ENCODE results near the gene UAP1. TPM values are rescaled to one million over a fixed set of nuclear protein-coding genes. Genes with fewer than 3 reads are reported as not detected.

Gene UAP1
- 63.2 TPM for polyA plus RNA-seq
- long read RNA-seq, donor 1, partial matches to known transcripts: 0 of 5 reads
- long read RNA-seq, donor 1, other reads (novel, unspliced or antisense): 0 of 5 reads
- long read RNA-seq, donor 2, transcript UAP1-201 (11 exons, 2,377 nt): major isoform, 6 of 12 reads
- long read RNA-seq, donor 2, partial matches to known transcripts: 0 of 12 reads
- long read RNA-seq, donor 2, other reads (novel, unspliced or antisense): 0 of 12 reads
- long read RNA-seq, donor 3: 0 reads
- long read RNA-seq, donor 4, partial matches to known transcripts: 0 of 3 reads
- long read RNA-seq, donor 4, other reads (novel, unspliced or antisense): 0 of 3 reads
- long read RNA-seq, donor 5, transcript UAP1-201 (11 exons, 2,377 nt): major isoform, 6 of 12 reads
- long read RNA-seq, donor 5, partial matches to known transcripts: 0 of 12 reads
- long read RNA-seq, donor 5, other reads (novel, unspliced or antisense): 0 of 12 reads
- long read RNA-seq, donor 6, transcript UAP1-204 (10 exons, 2,294 nt): minor isoform, 7 of 25 reads
- long read RNA-seq, donor 6, transcript UAP1-201 (11 exons, 2,377 nt): major isoform, 8 of 25 reads
- long read RNA-seq, donor 6, partial matches to known transcripts: 5 of 25 reads
- long read RNA-seq, donor 6, other reads (novel, unspliced or antisense): 0 of 25 reads
- long read RNA-seq, donor 7, partial matches to known transcripts: 0 of 3 reads
- long read RNA-seq, donor 7, other reads (novel, unspliced or antisense): 0 of 3 reads
- long read RNA-seq, donor 8, transcript UAP1-201 (11 exons, 2,377 nt): major isoform, 5 of 25 reads
- long read RNA-seq, donor 8, transcript UAP1-204 (10 exons, 2,294 nt): major isoform, 5 of 25 reads
- long read RNA-seq, donor 8, partial matches to known transcripts: 14 of 25 reads
- long read RNA-seq, donor 8, other reads (novel, unspliced or antisense): 0 of 25 reads
- long read RNA-seq, donor 9, transcript UAP1-201 (11 exons, 2,377 nt): major isoform, 7 of 13 reads
- long read RNA-seq, donor 9, transcript UAP1-204 (10 exons, 2,294 nt): minor isoform, 6 of 13 reads
- long read RNA-seq, donor 9, partial matches to known transcripts: 0 of 13 reads
- long read RNA-seq, donor 9, other reads (novel, unspliced or antisense): 0 of 13 reads
- long read RNA-seq, donor 10, transcript UAP1-201 (11 exons, 2,377 nt): major isoform, 11 of 21 reads
- long read RNA-seq, donor 10, partial matches to known transcripts: 0 of 21 reads
- long read RNA-seq, donor 10, other reads (novel, unspliced or antisense): 5 of 21 reads
- long read RNA-seq, donor 11, transcript UAP1-201 (11 exons, 2,377 nt): major isoform, 7 of 14 reads
- long read RNA-seq, donor 11, transcript UAP1-204 (10 exons, 2,294 nt): minor isoform, 6 of 14 reads
- long read RNA-seq, donor 11, partial matches to known transcripts: 0 of 14 reads
- long read RNA-seq, donor 11, other reads (novel, unspliced or antisense): 0 of 14 reads

DNA sequence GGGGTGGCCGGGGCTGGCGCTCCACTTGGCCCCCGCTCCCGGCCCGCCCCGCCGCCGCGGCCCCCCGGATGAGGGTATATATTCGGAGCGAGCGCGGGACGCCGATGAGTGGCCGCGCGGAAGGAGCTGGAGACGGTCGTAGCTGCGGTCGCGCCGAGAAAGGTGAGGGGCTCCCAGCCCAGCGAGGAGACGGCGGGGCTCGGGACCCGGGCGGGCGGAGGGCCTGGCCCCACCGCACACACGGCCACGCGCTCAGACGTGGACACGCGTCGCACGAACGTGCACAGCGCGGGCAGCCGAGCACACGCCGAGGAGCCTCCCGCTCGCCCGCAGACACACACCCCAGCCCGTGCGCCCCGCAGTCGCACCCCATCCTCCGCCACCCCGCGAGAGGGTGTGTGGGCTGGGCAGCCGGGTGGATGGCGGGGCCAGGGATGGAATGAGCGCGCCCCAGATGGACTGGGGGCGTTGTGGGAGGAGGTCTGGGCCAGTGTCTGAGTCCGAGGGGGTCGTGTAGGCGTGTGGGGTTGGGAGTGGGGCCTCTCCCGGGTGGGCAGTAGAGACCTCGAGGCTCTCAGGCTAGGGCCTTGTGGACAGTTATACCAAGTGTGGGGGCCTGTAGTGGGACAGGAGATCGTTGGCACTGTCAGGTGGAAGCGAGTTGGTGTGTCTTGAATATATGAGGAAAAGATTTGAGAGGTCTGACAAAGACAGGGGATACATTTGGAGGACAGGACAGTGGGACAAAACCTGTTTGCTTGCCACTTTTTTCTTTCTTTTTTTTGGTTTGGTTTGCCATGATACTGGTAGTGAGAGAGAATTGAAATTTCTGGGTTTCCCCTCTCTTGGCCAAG lies at the start of gene UAP1:
UAP1 (plus strand) TSS at position 107 of the 854 bp plus-strand sequence. CDS start 4,347 bp downstream, outside the sequence.
- WGBS (ENCODE audit: insufficient coverage, low lambda C conversion rate): no CpG with 5 or more reads among the region's 69 CpGs
- H3K9me3 ChIP-seq (ENCODE audit: control insufficient read depth, low read depth, low read length): no peaks in the 10 kb centered on the region
- peak; percentile 24 to 71 for DNase-seq
- no peaks in the 10 kb centered on the region for H3K27me3 ChIP-seq (ENCODE audit: control insufficient read depth, insufficient read depth, low read length)
- peak within 1 kb of the TSS; percentile 94 for H3K27ac ChIP-seq (ENCODE audit: low read length)
- H3K4me1 ChIP-seq (ENCODE audit: control insufficient read depth, insufficient read depth, low read length): peaks cover 10% of the 10 kb centered on the region
- H3K4me3 ChIP-seq (ENCODE audit: low read length): peak within 1 kb of the TSS; percentile 90
- H3K36me3 ChIP-seq (ENCODE audit: control insufficient read depth, insufficient read depth, low read length): peaks cover 6% of the 10 kb centered on the region

DNA sequence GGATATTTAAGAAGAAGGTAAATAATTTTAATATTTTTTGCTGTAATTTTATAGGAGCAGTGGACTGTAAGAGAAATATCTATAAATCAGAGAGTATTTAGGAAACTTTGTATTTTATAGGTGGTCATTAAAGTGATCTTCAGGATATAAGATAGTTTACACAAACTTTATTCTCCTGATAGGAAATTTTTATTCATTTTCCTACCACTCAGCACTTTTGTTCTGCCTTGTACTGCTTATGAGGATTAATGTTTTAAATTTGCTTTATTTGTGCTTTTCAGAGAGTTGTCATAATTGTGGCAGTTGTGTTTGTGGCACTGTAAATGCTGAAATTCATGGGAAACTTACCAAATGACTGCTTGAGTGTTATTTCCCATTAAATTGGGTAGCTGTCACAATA lies 34.2 kb upstream of the UAP1 start:
- DNase-seq: no peak
- Histone ChIP-seq H3K4me3 (ENCODE audit: low read length) (no peak overlapping the region), H3K27me3 (ENCODE audit: control insufficient read depth, insufficient read depth, low read length) (no peaks in the 10 kb centered on the region), H3K4me1 (ENCODE audit: control insufficient read depth, insufficient read depth, low read length) (no peaks in the 10 kb centered on the region), H3K9me3 (ENCODE audit: control insufficient read depth, low read depth, low read length) (no peaks in the 10 kb centered on the region), H3K27ac (ENCODE audit: low read length) (no peak overlapping the region), H3K36me3 (ENCODE audit: control insufficient read depth, insufficient read depth, low read length) (peaks cover 21% of the 10 kb centered on the region)

DNA sequence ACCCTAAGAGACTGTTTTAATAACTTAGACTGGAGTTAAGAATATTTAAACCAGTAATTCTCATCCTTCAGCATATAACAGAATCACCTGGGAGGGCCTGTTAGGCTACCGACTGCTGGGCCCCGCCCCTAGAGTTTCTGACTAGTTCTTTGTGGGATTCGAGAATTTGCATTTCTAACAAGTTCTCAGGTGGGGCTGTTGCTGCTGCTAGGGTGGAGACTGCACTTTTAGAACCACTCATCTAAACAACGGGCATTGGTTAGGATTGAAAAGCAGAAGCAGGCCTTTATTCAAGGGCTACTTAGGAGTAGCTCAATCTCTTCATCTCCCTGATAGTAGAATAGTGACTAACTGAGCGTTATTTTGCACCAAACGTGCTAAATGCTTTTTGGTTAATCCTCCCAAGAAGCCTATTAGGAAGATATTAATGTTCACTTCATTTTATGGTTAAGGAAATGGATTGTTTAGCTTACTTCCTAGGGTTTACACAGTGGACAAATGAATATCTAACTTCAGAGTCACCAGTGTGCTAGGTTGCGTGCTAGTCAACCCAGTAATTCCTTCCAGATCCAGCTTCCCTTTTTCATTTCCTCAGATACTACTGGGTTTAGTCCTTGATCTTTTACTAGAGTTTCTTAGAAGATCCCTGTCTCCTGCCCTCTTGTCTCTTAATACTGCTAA lies 31.1 kb upstream of the UAP1 start:
- DNase-seq: no peak
- peaks cover 2% of the 10 kb centered on the region for H3K36me3 ChIP-seq (ENCODE audit: control insufficient read depth, insufficient read depth, low read length)
- no peaks in the 10 kb centered on the region for H3K9me3 ChIP-seq (ENCODE audit: control insufficient read depth, low read depth, low read length)
- H3K4me1 ChIP-seq (ENCODE audit: control insufficient read depth, insufficient read depth, low read length): no peaks in the 10 kb centered on the region
- WGBS (ENCODE audit: insufficient coverage, low lambda C conversion rate): no CpG with 5 or more reads among the region's 7 CpGs
- H3K4me3 ChIP-seq (ENCODE audit: low read length): no peak overlapping the region
- H3K27ac ChIP-seq (ENCODE audit: low read length): no peak overlapping the region
- no peaks in the 10 kb centered on the region for H3K27me3 ChIP-seq (ENCODE audit: control insufficient read depth, insufficient read depth, low read length)

DNA sequence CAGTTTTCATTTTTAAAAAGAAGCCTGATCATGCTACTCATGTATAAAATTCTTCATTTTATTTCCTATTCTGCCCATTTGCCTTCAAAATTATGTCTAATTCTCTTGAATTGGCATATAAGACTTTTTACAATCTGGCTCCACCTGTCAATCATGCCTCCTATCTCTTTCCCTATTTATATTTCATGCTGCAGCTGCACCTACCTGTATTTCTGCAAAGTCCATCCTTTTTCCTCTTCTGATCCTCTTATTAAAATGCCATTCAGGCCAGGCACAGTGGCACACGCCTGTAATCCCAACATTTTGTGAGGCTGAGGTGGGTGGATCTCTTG lies 30.6 kb upstream of the UAP1 start:
- no peaks in the 10 kb centered on the region for H3K36me3 ChIP-seq (ENCODE audit: control insufficient read depth, insufficient read depth, low read length)
- no peaks in the 10 kb centered on the region for H3K4me1 ChIP-seq (ENCODE audit: control insufficient read depth, insufficient read depth, low read length)
- DNase-seq: no peak
- H3K9me3 ChIP-seq (ENCODE audit: control insufficient read depth, low read depth, low read length): no peaks in the 10 kb centered on the region
- H3K27me3 ChIP-seq (ENCODE audit: control insufficient read depth, insufficient read depth, low read length): no peaks in the 10 kb centered on the region
- no peak overlapping the region for H3K4me3 ChIP-seq (ENCODE audit: low read length)
- no CpG with 5 or more reads among the region's 1 CpG for WGBS (ENCODE audit: insufficient coverage, low lambda C conversion rate)
- no peak overlapping the region for H3K27ac ChIP-seq (ENCODE audit: low read length)

DNA sequence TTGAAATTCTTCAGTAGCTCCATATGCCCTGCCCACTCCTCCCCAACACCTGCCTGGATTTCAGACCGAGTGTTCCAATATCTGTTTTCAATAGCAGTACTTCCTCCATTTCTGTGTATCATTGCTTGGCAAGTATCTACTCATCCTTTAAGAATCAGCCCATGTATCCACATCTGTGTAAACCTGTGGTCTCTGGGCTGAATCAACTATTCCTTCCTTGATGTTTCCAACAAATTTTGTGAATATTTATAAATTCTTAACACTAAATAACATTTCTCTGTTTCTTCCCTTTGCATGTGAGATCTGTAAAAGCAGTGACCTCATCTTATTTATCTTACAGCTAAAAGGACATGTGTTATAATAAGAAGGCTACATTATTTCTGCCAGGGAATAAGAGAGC lies 26.0 kb upstream of the UAP1 start:
- WGBS (ENCODE audit: insufficient coverage, low lambda C conversion rate): no CpG with 5 or more reads among the region's 1 CpG
- Histone ChIP-seq H3K27me3 (ENCODE audit: control insufficient read depth, insufficient read depth, low read length) (no peaks in the 10 kb centered on the region), H3K27ac (ENCODE audit: low read length) (no peak overlapping the region), H3K4me1 (ENCODE audit: control insufficient read depth, insufficient read depth, low read length) (no peaks in the 10 kb centered on the region), H3K9me3 (ENCODE audit: control insufficient read depth, low read depth, low read length) (no peaks in the 10 kb centered on the region), H3K36me3 (ENCODE audit: control insufficient read depth, insufficient read depth, low read length) (no peaks in the 10 kb centered on the region), H3K4me3 (ENCODE audit: low read length) (no peak overlapping the region)
- no peak for DNase-seq

DNA sequence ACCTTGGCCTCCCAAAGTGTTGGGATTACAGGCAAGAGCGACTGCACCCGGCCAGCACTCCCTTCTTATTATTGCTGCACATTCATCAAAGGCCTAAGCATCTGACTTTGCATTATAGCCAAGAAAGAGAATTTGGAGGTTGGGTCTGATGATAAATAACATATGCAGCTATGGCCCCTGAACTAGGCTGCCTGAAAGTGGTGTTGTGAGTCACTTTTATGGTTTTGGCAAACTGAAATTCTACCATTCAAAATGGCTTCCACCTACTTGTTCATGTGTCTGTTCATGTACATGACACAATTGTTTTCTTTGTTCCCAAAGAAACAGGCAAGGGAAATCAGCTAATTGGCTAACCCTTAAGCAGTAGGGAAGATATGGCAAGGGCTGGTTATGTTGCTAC lies 25.0 kb upstream of the UAP1 start:
- no peak for DNase-seq
- Histone ChIP-seq H3K27me3 (ENCODE audit: control insufficient read depth, insufficient read depth, low read length) (no peaks in the 10 kb centered on the region), H3K4me3 (ENCODE audit: low read length) (no peak overlapping the region), H3K9me3 (ENCODE audit: control insufficient read depth, low read depth, low read length) (no peaks in the 10 kb centered on the region), H3K27ac (ENCODE audit: low read length) (no peak overlapping the region), H3K4me1 (ENCODE audit: control insufficient read depth, insufficient read depth, low read length) (no peaks in the 10 kb centered on the region), H3K36me3 (ENCODE audit: control insufficient read depth, insufficient read depth, low read length) (no peaks in the 10 kb centered on the region)
- no CpG with 5 or more reads among the region's 2 CpGs for WGBS (ENCODE audit: insufficient coverage, low lambda C conversion rate)

DNA sequence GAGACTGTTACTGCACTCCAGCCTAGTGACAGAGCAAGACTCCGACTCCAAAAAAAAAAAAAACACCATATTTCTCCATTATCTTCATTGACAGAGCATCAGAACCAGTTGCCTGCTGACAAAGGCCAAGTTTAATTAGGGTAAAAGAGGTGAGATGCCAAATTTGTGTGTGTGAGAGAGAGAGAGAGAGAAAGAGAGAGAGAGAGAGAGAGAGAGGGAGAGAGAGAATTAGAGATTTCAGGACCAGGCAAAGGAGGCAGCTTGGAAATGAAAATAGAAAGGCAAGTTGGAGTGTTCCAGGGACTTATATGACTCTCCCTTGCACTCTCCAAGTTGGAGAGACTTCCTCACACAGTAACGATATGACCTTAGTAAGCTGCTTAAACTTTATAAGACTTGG lies 24.3 kb upstream of the UAP1 start:
- no peak overlapping the region for H3K4me3 ChIP-seq (ENCODE audit: low read length)
- 91% methylated on average over 1 of the region's 2 CpGs for whole genome bisulfite sequencing (ENCODE audit: insufficient coverage, low lambda C conversion rate)
- H3K4me1 ChIP-seq (ENCODE audit: control insufficient read depth, insufficient read depth, low read length): no peaks in the 10 kb centered on the region
- H3K27ac ChIP-seq (ENCODE audit: low read length): no peak overlapping the region
- H3K9me3 ChIP-seq (ENCODE audit: control insufficient read depth, low read depth, low read length): no peaks in the 10 kb centered on the region
- no peaks in the 10 kb centered on the region for H3K36me3 ChIP-seq (ENCODE audit: control insufficient read depth, insufficient read depth, low read length)
- no peaks in the 10 kb centered on the region for H3K27me3 ChIP-seq (ENCODE audit: control insufficient read depth, insufficient read depth, low read length)
- DNase-seq: no peak

DNA sequence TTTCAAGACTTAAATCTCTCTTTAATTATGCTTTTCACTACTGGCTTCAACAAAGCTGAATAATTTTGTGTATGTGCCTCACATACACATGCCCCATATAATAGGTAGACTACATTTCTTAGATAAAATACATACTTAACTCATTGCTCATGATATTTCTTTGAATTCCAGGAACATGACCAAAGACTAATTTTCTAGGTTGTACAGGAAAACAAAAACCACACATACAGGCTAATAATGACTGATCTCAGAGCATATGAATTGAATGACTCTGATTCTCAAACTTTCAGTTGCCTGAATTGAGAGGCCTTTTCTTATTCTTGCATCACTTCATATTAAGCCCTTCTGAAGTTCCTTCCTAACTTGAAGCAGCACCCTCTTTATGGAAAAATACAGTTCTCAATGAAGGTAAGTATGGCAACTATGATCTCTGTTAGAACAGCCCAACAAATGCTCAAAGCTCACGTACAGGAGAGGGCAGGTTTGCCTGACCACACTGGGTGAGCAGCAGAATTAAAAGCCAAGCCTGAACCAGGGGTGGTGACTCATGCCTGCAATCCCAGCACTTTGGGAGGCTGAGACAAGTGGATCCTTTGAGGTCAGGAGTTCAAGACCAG lies 22.6 kb upstream of the UAP1 start:
- H3K27me3 ChIP-seq (ENCODE audit: control insufficient read depth, insufficient read depth, low read length): no peaks in the 10 kb centered on the region
- WGBS (ENCODE audit: insufficient coverage, low lambda C conversion rate): no CpG with 5 or more reads among the region's 1 CpG

DNA sequence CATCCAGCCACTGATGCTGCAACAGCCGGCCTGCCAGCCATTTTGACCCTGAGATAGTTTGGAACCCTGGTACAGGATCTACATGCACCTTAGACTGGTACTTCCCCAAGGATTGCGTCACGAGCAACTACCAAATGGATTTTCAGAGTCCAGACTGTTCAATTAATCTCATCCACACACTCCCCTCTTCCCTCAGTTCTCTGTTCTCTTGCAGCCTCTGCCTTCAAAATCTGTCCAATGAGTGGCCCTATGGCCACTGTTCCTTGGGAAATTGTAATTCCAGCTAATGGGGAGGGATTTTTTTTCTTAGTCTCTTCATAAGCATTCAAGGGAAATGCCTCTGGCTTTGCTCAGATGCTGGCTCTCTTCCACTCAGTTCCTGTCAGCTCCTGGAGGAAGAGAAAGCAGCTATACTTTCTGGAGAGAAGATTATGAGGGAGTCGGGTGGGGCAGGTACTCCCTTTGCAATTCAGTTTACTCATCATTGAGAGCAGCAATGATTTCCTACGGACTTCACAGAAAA lies 19.8 kb upstream of the UAP1 start:
- Histone ChIP-seq H3K36me3 (ENCODE audit: control insufficient read depth, insufficient read depth, low read length) (no peaks in the 10 kb centered on the region), H3K27ac (ENCODE audit: low read length) (no peak overlapping the region), H3K4me3 (ENCODE audit: low read length) (no peak overlapping the region), H3K4me1 (ENCODE audit: control insufficient read depth, insufficient read depth, low read length) (no peaks in the 10 kb centered on the region), H3K27me3 (ENCODE audit: control insufficient read depth, insufficient read depth, low read length) (no peaks in the 10 kb centered on the region), H3K9me3 (ENCODE audit: control insufficient read depth, low read depth, low read length) (no peaks in the 10 kb centered on the region)
- WGBS (ENCODE audit: insufficient coverage, low lambda C conversion rate): no CpG with 5 or more reads among the region's 5 CpGs
- DNase-seq: peak; percentile 16 to 19

More for the DNA sequence above, 22.6 kb upstream of the UAP1 start:
- Histone ChIP-seq H3K4me1 (ENCODE audit: control insufficient read depth, insufficient read depth, low read length) (no peaks in the 10 kb centered on the region), H3K4me3 (ENCODE audit: low read length) (no peak overlapping the region), H3K9me3 (ENCODE audit: control insufficient read depth, low read depth, low read length) (no peaks in the 10 kb centered on the region), H3K36me3 (ENCODE audit: control insufficient read depth, insufficient read depth, low read length) (no peaks in the 10 kb centered on the region), H3K27ac (ENCODE audit: low read length) (no peak overlapping the region)
- no peak for DNase-seq

Data from large intestine (tissue), 12 donors.